Measurements from ENCODE around the gene C21orf91. TPM values are rescaled to one million over a fixed set of nuclear protein-coding genes. Genes with fewer than 3 reads are reported as not detected.

Gene C21orf91
- polyA plus RNA-seq, 3 donors = 4.6 to 22.3 (median 18.9) TPM

- Histone ChIP-seq H3K36me3 (replicated peaks in 1 of 2; ENCODE audit: control insufficient read depth in 1 of 2, insufficient read depth in 2 of 2, low read length in 2 of 2) (peaks cover 10 to 42% of the 10 kb centered on the region in 2 donors), H3K4me1 (ENCODE audit: control insufficient read depth in 1 of 2, insufficient read depth in 2 of 2, low read length in 2 of 2) (peaks cover 22 to 43% of the 10 kb centered on the region in 2 donors), H3K4me3 (replicated peaks in 1 of 3; ENCODE audit: low read depth in 2 of 3, low read length in 3 of 3) (peak overlapping the region; percentile 22 to 67 (median 62)), H2AFZ (ENCODE audit: insufficient read depth, low read depth, low read length, poor library complexity, severe bottlenecking) (peak overlapping the region; percentile 83), H3K27ac (ENCODE audit: low read depth in 1 of 2, low read length in 2 of 2) (peak overlapping the region in 1 of 2 donors; percentile 94), H4K20me1 (ENCODE audit: insufficient read depth, low read length) (no peaks in the 10 kb centered on the region), H3K9me3 (replicated peaks in 1 of 2; ENCODE audit: control insufficient read depth in 1 of 2, insufficient read depth in 1 of 2, low read length in 2 of 2) (no peaks in the 10 kb centered on the region), H3K79me2 (ENCODE audit: insufficient read depth, low read length) (peaks cover 57% of the 10 kb centered on the region), H3K9ac (ENCODE audit: insufficient read depth, low read length, poor library complexity, severe bottlenecking) (peak overlapping the region; percentile 41), H3K4me2 (replicated peaks; ENCODE audit: extremely low read depth, low read length, poor library complexity, severe bottlenecking) (peak overlapping the region; percentile 75), H3K27me3 (ENCODE audit: control insufficient read depth in 2 of 2, insufficient read depth in 2 of 2, low read length in 2 of 2) (no peaks in the 10 kb centered on the region)
- Mint-ChIP-seq H3K36me3 (peaks cover 23 to 26% of the 10 kb centered on the region in 2 donors), H3K27me3 (ENCODE audit: low read depth in 3 of 3) (no peaks in the 10 kb centered on the region), H3K27ac (peak overlapping the region; percentile 24 to 84 (median 64)), H3K4me1 (peaks cover 45% of the 10 kb centered on the region), H3K4me3 (peak overlapping the region; percentile 34 to 65), H3K9me3 (no peaks in the 10 kb centered on the region)
- WGBS (ENCODE audit: insufficient coverage) = 63% methylated on average over 3 of the region's 9 CpGs
- intact Hi-C loops (cut with micrococcal nuclease) = no loop called here
- TF ChIP-seq CTCF (IDR thresholded peaks at IDR 0.05) = no peak
- peak in 1 of 3 donors; percentile 41 for DNase-seq
Observed at GRCh38 chr21:17793246-17794123, 25.7 kb downstream of the C21orf91 start.

GRCh38 chr21:17789656-17790055 is 29.5 kb downstream of the C21orf91 start:
- peaks cover 10 to 25% of the 10 kb centered on the region in 2 donors for H3K36me3 ChIP-seq (replicated peaks in 1 of 2; ENCODE audit: control insufficient read depth in 1 of 2, insufficient read depth in 2 of 2, low read length in 2 of 2)
- H3K27me3 ChIP-seq (ENCODE audit: control insufficient read depth in 2 of 2, insufficient read depth in 2 of 2, low read length in 2 of 2) = no peaks in the 10 kb centered on the region
- H3K4me1 Mint-ChIP-seq = peaks cover 64% of the 10 kb centered on the region
- peak overlapping the region in 1 of 7 donors; percentile 63 for H3K27ac Mint-ChIP-seq
- no peaks in the 10 kb centered on the region for H3K9me3 ChIP-seq (replicated peaks in 1 of 2; ENCODE audit: control insufficient read depth in 1 of 2, insufficient read depth in 1 of 2, low read length in 2 of 2)
- DNase-seq = no peak
- no peak overlapping the region for H3K4me3 Mint-ChIP-seq
- TF ChIP-seq CTCF (IDR thresholded peaks at IDR 0.05) = no peak
- H3K79me2 ChIP-seq (ENCODE audit: insufficient read depth, low read length) = peaks cover 22% of the 10 kb centered on the region
- H2AFZ ChIP-seq (ENCODE audit: insufficient read depth, low read depth, low read length, poor library complexity, severe bottlenecking) = no peak overlapping the region
- H3K9ac ChIP-seq (ENCODE audit: insufficient read depth, low read length, poor library complexity, severe bottlenecking) = no peak overlapping the region
- peaks cover 46 to 68% of the 10 kb centered on the region in 2 donors for H3K4me1 ChIP-seq (ENCODE audit: control insufficient read depth in 1 of 2, insufficient read depth in 2 of 2, low read length in 2 of 2)
- no peak overlapping the region for H3K27ac ChIP-seq (ENCODE audit: low read depth in 1 of 2, low read length in 2 of 2)
- H3K36me3 Mint-ChIP-seq = peaks cover 21 to 35% of the 10 kb centered on the region in 2 donors
- peaks cover 0 to 1% (median 0%) of the 10 kb centered on the region in 3 donors for H3K27me3 Mint-ChIP-seq (ENCODE audit: low read depth in 3 of 3)
- H3K9me3 Mint-ChIP-seq = no peaks in the 10 kb centered on the region
- WGBS (ENCODE audit: insufficient coverage) = no CpG with 5 or more reads among the region's 3 CpGs
- H3K4me3 ChIP-seq (replicated peaks in 1 of 3; ENCODE audit: low read depth in 2 of 3, low read length in 3 of 3) = no peak overlapping the region
- intact Hi-C loops (cut with micrococcal nuclease) = loop anchor here in 1 of 2 donors (10.0 kb wide), 1 partner anchor 175 kb away; the partner anchor contains the start of gene BTG3
- no peaks in the 10 kb centered on the region for H4K20me1 ChIP-seq (ENCODE audit: insufficient read depth, low read length)
- H3K4me2 ChIP-seq (replicated peaks; ENCODE audit: extremely low read depth, low read length, poor library complexity, severe bottlenecking) = no peak overlapping the region

Data from CD14-positive monocyte (primary cell).